Measurements from ENCODE around the gene PRR19.

DNA sequence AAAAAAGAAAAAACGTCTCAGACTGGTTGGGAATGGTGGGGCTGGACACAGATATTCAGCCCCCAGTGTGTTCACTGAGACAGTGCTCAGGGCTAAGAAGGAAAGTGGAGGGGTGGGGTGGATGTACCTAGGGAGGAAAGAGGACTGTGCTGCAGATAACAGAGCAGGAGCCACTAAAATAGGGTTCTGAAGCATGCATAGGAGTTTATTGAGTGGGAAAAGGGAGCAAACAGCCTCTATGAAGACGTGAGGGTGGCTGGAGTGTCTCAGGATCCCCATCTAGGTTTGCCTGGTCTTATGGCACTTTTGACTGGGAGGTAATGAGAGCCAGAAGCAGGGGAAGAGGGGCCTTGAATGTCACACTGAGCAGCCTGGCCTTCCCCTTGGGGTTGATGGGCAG, 26.9 kb downstream of the PRR19 start:
- TF ChIP-seq, protein P1, sequence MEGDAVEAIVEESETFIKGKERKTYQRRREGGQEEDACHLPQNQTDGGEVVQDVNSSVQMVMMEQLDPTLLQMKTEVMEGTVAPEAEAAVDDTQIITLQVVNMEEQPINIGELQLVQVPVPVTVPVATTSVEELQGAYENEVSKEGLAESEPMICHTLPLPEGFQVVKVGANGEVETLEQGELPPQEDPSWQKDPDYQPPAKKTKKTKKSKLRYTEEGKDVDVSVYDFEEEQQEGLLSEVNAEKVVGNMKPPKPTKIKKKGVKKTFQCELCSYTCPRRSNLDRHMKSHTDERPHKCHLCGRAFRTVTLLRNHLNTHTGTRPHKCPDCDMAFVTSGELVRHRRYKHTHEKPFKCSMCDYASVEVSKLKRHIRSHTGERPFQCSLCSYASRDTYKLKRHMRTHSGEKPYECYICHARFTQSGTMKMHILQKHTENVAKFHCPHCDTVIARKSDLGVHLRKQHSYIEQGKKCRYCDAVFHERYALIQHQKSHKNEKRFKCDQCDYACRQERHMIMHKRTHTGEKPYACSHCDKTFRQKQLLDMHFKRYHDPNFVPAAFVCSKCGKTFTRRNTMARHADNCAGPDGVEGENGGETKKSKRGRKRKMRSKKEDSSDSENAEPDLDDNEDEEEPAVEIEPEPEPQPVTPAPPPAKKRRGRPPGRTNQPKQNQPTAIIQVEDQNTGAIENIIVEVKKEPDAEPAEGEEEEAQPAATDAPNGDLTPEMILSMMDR (IDR thresholded peaks at IDR 0.05 in 2 of 3, conservative IDR thresholded peaks at IDR 0.05 in 1 of 3; ENCODE audit: control insufficient read depth in 2 of 3, extremely low read depth in 1 of 3, insufficient read depth in 1 of 3, low read depth in 3 of 3, low read length in 3 of 3) = no peak
- TF ChIP-seq DPF2 (IDR thresholded peaks at IDR 0.05) = no peak
- TF ChIP-seq, protein P2, sequence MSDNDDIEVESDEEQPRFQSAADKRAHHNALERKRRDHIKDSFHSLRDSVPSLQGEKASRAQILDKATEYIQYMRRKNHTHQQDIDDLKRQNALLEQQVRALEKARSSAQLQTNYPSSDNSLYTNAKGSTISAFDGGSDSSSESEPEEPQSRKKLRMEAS (IDR thresholded peaks at IDR 0.05; ENCODE audit: low read depth, low read length) = no peak
- TF ChIP-seq RAD21 (IDR thresholded peaks at IDR 0.05; ENCODE audit: insufficient read depth, low read depth, low read length) = no peak

Data from GM12878 (cell line).